Liver (tissue), 9 donors: ENCODE data around the gene TOR1AIP1. TPM values are rescaled to one million over a fixed set of nuclear protein-coding genes. Genes with fewer than 3 reads are reported as not detected.
A peak's percentile ranks its signal among the peaks of the same experiment; 100 is the strongest.

Source experiments
- DNase-seq: peaks from one replicate; pipeline ENCODE4 v3.0.0-alpha.2; 2017; ENCODE audit warnings: low spot score
- H3K27ac ChIP-seq, 2 donors: one replicate each; pipeline ENCODE4 v1.7.0; 2013; ENCODE audit warnings: inconsistent platforms in 2 of 2, low read length in 2 of 2, control low read depth in 1 of 2, low read depth in 1 of 2, mild to moderate bottlenecking in 1 of 2
- H3K27me3 ChIP-seq, 4 donors: one replicate each; pipeline versions ENCODE4 v1.6.1 to v1.7.0; 2013; ENCODE audit warnings: low read length in 3 of 4, inconsistent platforms in 1 of 4, mild to moderate bottlenecking in 1 of 4, moderate library complexity in 1 of 4; ENCODE audit not compliant: control insufficient read depth in 4 of 4, insufficient read depth in 4 of 4
- H3K36me3 ChIP-seq, 4 donors: one replicate each; pipeline versions ENCODE4 v1.6.1 to v1.7.0; 2013; ENCODE audit warnings: low read length in 3 of 4, mild to moderate bottlenecking in 3 of 4, low read depth in 1 of 4, moderate library complexity in 1 of 4; ENCODE audit not compliant: control insufficient read depth in 4 of 4, insufficient read depth in 3 of 4
- H3K4me1 ChIP-seq, 4 donors: one replicate each; pipeline versions ENCODE4 v1.6.1 to v1.7.0; 2013; ENCODE audit warnings: low read length in 3 of 4, mild to moderate bottlenecking in 3 of 4, moderate library complexity in 1 of 4; ENCODE audit not compliant: control insufficient read depth in 4 of 4, insufficient read depth in 4 of 4
- H3K4me3 ChIP-seq, 3 donors: one replicate each; pipeline versions ENCODE4 v1.6.1 to v1.7.0; 2013; ENCODE audit warnings: low read length in 3 of 3, control low read depth in 1 of 3, low read depth in 1 of 3, mild to moderate bottlenecking in 1 of 3
- H3K9ac ChIP-seq, 2 donors: one replicate each; pipeline ENCODE4 v1.7.0; 2013; ENCODE audit warnings: low read length in 2 of 2, mild to moderate bottlenecking in 2 of 2, moderate library complexity in 2 of 2, control low read depth in 1 of 2, low read depth in 1 of 2
- H3K9me3 ChIP-seq, 4 donors: one replicate each; pipeline versions ENCODE4 v1.6.1 to v1.7.0; 2013; ENCODE audit warnings: low read length in 3 of 4; ENCODE audit not compliant: control insufficient read depth in 4 of 4
- EGR1 ChIP-seq, 2 donors: IDR thresholded peaks; 2 replicates each; pipeline ENCODE4 v1.6.1; 2016 to 2018; ENCODE audit warnings: antibody characterized with exemption in 2 of 2, low read depth in 2 of 2
- FOXA1 ChIP-seq: IDR thresholded peaks from 2 replicates; pipeline ENCODE4 v1.6.1; 2016; ENCODE audit warnings: antibody characterized with exemption
- FOXA2 ChIP-seq: IDR thresholded peaks from 2 replicates; pipeline ENCODE4 v1.6.1; 2016; ENCODE audit warnings: antibody characterized with exemption
- GABPA ChIP-seq, 2 donors: IDR thresholded peaks in 1 of 2; conservative IDR thresholded peaks in 1 of 2; 2 replicates each; pipeline ENCODE4 v1.6.1; 2016; ENCODE audit warnings: antibody characterized with exemption in 2 of 2, mild to moderate bottlenecking in 1 of 2, moderate library complexity in 1 of 2
- HNF4A ChIP-seq, 2 donors: conservative IDR thresholded peaks; 2 replicates each; pipeline ENCODE4 v1.6.1; 2016; ENCODE audit warnings: antibody characterized with exemption in 2 of 2, mild to moderate bottlenecking in 2 of 2
- HNF4G ChIP-seq: IDR thresholded peaks from 2 replicates; pipeline ENCODE4 v1.6.1; 2016; ENCODE audit warnings: antibody characterized with exemption
- RAD21 ChIP-seq, 2 donors: IDR thresholded peaks; 2 replicates each; pipeline ENCODE4 v1.6.1; 2016; ENCODE audit warnings: antibody characterized with exemption in 2 of 2, mild to moderate bottlenecking in 2 of 2
- SP1 ChIP-seq: IDR thresholded peaks from 2 replicates; pipeline ENCODE4 v1.6.1; 2018; ENCODE audit warnings: antibody characterized with exemption, mild to moderate bottlenecking
- TAF1 ChIP-seq: conservative IDR thresholded peaks from 2 replicates; pipeline ENCODE4 v1.6.1; 2016; ENCODE audit warnings: antibody characterized with exemption, mild to moderate bottlenecking
- YY1 ChIP-seq: IDR thresholded peaks from 2 replicates; pipeline ENCODE4 v1.6.1; 2016; ENCODE audit warnings: antibody characterized with exemption, mild to moderate bottlenecking
- WGBS: extraction: QIAGEN DNeasy Blood & Tissue Kit; methylation state at CpG from one replicate; pipeline ENCODE4 v1.1.7; 2013; 5-methylcytosine and 5-hydroxymethylcytosine counted together
- polyA plus RNA-seq, 2 donors: library from polyadenylated mRNA; stranded (reverse) in 1 of 2; unstranded in 1 of 2; fragments of 200-250 nt in 1 of 2; fragments of >200 nt in 1 of 2; fragmentation: Nextera tagmentation in 1 of 2; extraction: Ambion mirVana in 1 of 2; gene quantifications; one replicate each; pipeline versions ENCODE4 v1.2.1 to v1.2.3, GENCODE V29; 2013 to 2015
- total RNA-seq, 2 donors: library from RNA; depleted of rRNA; stranded (reverse); fragments of >200 nt; gene quantifications; one replicate each; pipeline ENCODE4 v1.2.3, GENCODE V29; 2014
- TF ChIP-seq, protein P1 (sequence below): fragments of 150-350 bp; IDR thresholded peaks from 2 replicates; pipeline ENCODE4 v1.5.1; 2017; ENCODE audit warnings: improper control_type of control experiment, low read depth, low read length; ENCODE audit not compliant: missing input control
- TF ChIP-seq, protein P2 (sequence below): IDR thresholded peaks from 2 replicates; pipeline ENCODE4 v1.6.1; 2016; ENCODE audit warnings: antibody characterized with exemption, mild to moderate bottlenecking
- TF ChIP-seq, protein P3 (sequence below): IDR thresholded peaks from 2 replicates; pipeline ENCODE4 v1.6.1; 2016; ENCODE audit warnings: antibody characterized with exemption
- TF ChIP-seq, protein P4 (sequence below): IDR thresholded peaks from 2 replicates; pipeline ENCODE4 v1.6.1; 2016; ENCODE audit warnings: antibody characterized with exemption
- donor health status: healthy.
- donor health status: healthy.
- donor health status: healthy.
- donor health status: healthy.
- donor health status: healthy.

Gene TOR1AIP1
- total and polyA plus RNA-seq, 4 donors: 7.1 to 21.3 (median 16.7) TPM

DNA sequence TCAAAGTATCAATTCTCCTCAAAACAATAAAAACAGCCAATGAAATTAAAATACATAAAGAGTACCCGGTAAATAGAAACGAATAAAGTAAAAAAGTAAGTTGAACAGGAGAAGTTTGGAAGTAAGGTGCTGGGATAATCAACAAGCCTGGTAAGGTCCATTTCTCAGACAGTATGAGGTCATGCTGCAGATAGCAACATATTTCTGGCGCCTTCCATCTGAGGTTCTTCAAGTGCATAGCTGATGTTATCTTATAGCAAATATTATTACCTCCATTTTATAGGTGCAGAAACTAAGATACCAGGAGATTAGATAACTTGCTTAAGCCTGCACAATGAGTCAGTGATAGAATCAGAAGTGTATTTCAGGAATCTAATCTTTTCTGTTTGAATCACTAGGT is 48.8 kb downstream of the TOR1AIP1 start:
- TF ChIP-seq HNF4A (conservative IDR thresholded peaks at IDR 0.05) (no peak), HNF4G (no peak), YY1 (no peak), RAD21 (IDR thresholded peaks at IDR 0.05) (no peak), FOXA2 (no peak), FOXA1 (no peak), SP1 (no peak), TAF1 (no peak), EGR1 (IDR thresholded peaks at IDR 0.05; ENCODE audit: low read depth in 2 of 2) (no peak)
- TF ChIP-seq, protein P1, sequence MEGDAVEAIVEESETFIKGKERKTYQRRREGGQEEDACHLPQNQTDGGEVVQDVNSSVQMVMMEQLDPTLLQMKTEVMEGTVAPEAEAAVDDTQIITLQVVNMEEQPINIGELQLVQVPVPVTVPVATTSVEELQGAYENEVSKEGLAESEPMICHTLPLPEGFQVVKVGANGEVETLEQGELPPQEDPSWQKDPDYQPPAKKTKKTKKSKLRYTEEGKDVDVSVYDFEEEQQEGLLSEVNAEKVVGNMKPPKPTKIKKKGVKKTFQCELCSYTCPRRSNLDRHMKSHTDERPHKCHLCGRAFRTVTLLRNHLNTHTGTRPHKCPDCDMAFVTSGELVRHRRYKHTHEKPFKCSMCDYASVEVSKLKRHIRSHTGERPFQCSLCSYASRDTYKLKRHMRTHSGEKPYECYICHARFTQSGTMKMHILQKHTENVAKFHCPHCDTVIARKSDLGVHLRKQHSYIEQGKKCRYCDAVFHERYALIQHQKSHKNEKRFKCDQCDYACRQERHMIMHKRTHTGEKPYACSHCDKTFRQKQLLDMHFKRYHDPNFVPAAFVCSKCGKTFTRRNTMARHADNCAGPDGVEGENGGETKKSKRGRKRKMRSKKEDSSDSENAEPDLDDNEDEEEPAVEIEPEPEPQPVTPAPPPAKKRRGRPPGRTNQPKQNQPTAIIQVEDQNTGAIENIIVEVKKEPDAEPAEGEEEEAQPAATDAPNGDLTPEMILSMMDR: no peak
- TF ChIP-seq, protein P2, sequence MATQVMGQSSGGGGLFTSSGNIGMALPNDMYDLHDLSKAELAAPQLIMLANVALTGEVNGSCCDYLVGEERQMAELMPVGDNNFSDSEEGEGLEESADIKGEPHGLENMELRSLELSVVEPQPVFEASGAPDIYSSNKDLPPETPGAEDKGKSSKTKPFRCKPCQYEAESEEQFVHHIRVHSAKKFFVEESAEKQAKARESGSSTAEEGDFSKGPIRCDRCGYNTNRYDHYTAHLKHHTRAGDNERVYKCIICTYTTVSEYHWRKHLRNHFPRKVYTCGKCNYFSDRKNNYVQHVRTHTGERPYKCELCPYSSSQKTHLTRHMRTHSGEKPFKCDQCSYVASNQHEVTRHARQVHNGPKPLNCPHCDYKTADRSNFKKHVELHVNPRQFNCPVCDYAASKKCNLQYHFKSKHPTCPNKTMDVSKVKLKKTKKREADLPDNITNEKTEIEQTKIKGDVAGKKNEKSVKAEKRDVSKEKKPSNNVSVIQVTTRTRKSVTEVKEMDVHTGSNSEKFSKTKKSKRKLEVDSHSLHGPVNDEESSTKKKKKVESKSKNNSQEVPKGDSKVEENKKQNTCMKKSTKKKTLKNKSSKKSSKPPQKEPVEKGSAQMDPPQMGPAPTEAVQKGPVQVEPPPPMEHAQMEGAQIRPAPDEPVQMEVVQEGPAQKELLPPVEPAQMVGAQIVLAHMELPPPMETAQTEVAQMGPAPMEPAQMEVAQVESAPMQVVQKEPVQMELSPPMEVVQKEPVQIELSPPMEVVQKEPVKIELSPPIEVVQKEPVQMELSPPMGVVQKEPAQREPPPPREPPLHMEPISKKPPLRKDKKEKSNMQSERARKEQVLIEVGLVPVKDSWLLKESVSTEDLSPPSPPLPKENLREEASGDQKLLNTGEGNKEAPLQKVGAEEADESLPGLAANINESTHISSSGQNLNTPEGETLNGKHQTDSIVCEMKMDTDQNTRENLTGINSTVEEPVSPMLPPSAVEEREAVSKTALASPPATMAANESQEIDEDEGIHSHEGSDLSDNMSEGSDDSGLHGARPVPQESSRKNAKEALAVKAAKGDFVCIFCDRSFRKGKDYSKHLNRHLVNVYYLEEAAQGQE: no peak
- no peak overlapping the region for H3K4me3 ChIP-seq

DNA sequence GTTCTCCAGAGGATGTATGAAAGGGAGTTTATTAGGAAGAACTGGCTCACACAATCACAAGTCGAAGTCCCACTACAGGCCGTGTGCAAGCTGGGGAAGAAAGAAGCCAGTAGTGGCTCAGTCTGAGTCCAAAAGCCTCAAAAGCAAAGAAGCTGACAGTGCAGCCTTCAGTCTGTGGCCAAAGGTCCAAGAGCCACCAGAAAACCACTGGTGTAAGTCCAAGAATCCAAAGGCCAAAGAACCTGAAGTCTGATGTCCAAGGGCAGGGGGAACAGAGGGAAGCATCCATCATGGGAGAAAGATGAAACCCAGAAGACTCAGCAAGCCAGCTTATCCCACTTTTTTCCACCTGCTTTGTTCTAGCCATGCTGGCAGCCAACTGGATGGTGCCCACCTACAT is 51.1 kb downstream of the TOR1AIP1 start:
- 73% methylated on average over 2 of the region's 2 CpGs for WGBS
- DNase-seq: no peak
- Histone ChIP-seq H3K9me3 (no peaks in the 10 kb centered on the region), H3K4me3 (no peak overlapping the region), H3K4me1 (peaks cover 0 to 6% (median 0%) of the 10 kb centered on the region in 4 donors), H3K9ac (no peak overlapping the region), H3K27me3 (no peaks in the 10 kb centered on the region), H3K36me3 (no peaks in the 10 kb centered on the region), H3K27ac (no peak overlapping the region)
- no peak for TF ChIP-seq GABPA (IDR thresholded peaks at IDR 0.05 in 1 of 2, conservative IDR thresholded peaks at IDR 0.05 in 1 of 2)
- TF ChIP-seq, protein P3, sequence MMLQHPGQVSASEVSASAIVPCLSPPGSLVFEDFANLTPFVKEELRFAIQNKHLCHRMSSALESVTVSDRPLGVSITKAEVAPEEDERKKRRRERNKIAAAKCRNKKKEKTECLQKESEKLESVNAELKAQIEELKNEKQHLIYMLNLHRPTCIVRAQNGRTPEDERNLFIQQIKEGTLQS: no peak
- no peak for TF ChIP-seq YY1
- TF ChIP-seq HNF4A (conservative IDR thresholded peaks at IDR 0.05): peak; percentile 41 to 66
- TF ChIP-seq, protein P1: no peak
- TF ChIP-seq, protein P4, sequence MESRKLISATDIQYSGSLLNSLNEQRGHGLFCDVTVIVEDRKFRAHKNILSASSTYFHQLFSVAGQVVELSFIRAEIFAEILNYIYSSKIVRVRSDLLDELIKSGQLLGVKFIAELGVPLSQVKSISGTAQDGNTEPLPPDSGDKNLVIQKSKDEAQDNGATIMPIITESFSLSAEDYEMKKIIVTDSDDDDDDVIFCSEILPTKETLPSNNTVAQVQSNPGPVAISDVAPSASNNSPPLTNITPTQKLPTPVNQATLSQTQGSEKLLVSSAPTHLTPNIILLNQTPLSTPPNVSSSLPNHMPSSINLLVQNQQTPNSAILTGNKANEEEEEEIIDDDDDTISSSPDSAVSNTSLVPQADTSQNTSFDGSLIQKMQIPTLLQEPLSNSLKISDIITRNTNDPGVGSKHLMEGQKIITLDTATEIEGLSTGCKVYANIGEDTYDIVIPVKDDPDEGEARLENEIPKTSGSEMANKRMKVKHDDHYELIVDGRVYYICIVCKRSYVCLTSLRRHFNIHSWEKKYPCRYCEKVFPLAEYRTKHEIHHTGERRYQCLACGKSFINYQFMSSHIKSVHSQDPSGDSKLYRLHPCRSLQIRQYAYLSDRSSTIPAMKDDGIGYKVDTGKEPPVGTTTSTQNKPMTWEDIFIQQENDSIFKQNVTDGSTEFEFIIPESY: no peak

More for the DNA sequence above, 48.8 kb downstream of the TOR1AIP1 start:
- Histone ChIP-seq H3K9me3 (no peaks in the 10 kb centered on the region), H3K4me1 (peaks cover 0 to 6% (median 0%) of the 10 kb centered on the region in 4 donors), H3K36me3 (no peaks in the 10 kb centered on the region), H3K27me3 (no peaks in the 10 kb centered on the region), H3K27ac (no peak overlapping the region), H3K9ac (no peak overlapping the region)
- 91% methylated on average over 3 of the region's 3 CpGs for WGBS
- no peak for DNase-seq
